SK-N-SH (cell line): ENCODE data around the gene PEF1. TPM values are rescaled to one million over a fixed set of nuclear protein-coding genes. Genes with fewer than 3 reads are reported as not detected.

Experiments
- CTCF ChIA-PET: fragments of 300-600, 350-600 bp; formaldehyde crosslinking; extraction: SDS; loops from one replicate; lab custom pipeline; 2021; lab: Yijun Ruan, JAX
- POLR2A ChIA-PET: fragments of 350-600 bp; sonication (Branson Sonifier 250); formaldehyde crosslinking; extraction: SDS; loops from one replicate; lab custom pipeline; 2020; ENCODE audit warnings: antibody characterized with exemption, inconsistent platforms; lab: Yijun Ruan, JAX
- DNase-seq: peaks from one replicate; pipeline ENCODE4 v3.0.0; 2012
- H2AFZ ChIP-seq: fragments of 200-600 bp; sonication (generic); 2 replicates; pipeline ENCODE4 v1.8.1; 2016; ENCODE audit warnings: antibody characterized with exemption, mild to moderate bottlenecking, low read depth
- H3F3A ChIP-seq: fragments of 200-600 bp; sonication (generic); replicated peaks from 2 replicates; pipeline ENCODE3; 2016; ENCODE audit warnings: antibody characterized with exemption, mild to moderate bottlenecking; ENCODE audit not compliant: insufficient read depth
- H3K27ac ChIP-seq, 2 experiments: fragments of 200-500 bp in 1 of 2; fragments of 200-600 bp in 1 of 2; sonication (Bioruptor generic) in 1 of 2; sonication (generic), shearing (Covaris generic) in 1 of 2; 2 replicates each; pipeline versions ENCODE4 v1.5.1 to v1.6.1; 2014 to 2016; ENCODE audit warnings: low read depth in 2 of 2, inconsistent platforms in 1 of 2, low read length in 1 of 2, mild to moderate bottlenecking in 1 of 2, mixed read lengths in 1 of 2
- H3K27me3 ChIP-seq: fragments of 200-600 bp; sonication (generic), shearing (Covaris generic); 2 replicates; pipeline ENCODE4 v1.6.1; 2016; ENCODE audit warnings: mixed run types; ENCODE audit not compliant: insufficient read depth
- H3K36me3 ChIP-seq, 2 experiments: fragments of 200-500 bp in 1 of 2; fragments of 200-600 bp in 1 of 2; sonication (Bioruptor generic) in 1 of 2; sonication (generic) in 1 of 2; replicated peaks in 1 of 2; 2 replicates each; pipeline versions ENCODE3 to v1.5.1; 2014 to 2016; ENCODE audit warnings: low read length in 1 of 2, mild to moderate bottlenecking in 1 of 2; ENCODE audit not compliant: insufficient read depth in 2 of 2, control insufficient read depth in 1 of 2
- H3K4me1 ChIP-seq, 2 experiments: fragments of 200-500 bp in 1 of 2; fragments of 200-600 bp in 1 of 2; sonication (Bioruptor generic) in 1 of 2; sonication (generic), shearing (Covaris generic) in 1 of 2; 2 replicates each; pipeline versions ENCODE4 v1.5.1 to v1.6.1; 2014 to 2016; ENCODE audit warnings: low read depth in 1 of 2, low read length in 1 of 2, mixed run types in 1 of 2; ENCODE audit not compliant: insufficient read depth in 2 of 2, control insufficient read depth in 1 of 2
- H3K4me2 ChIP-seq: fragments of 200-600 bp; sonication (generic), shearing (Covaris generic); 2 replicates; pipeline ENCODE4 v1.6.1; 2017; ENCODE audit warnings: mixed run types
- H3K4me3 ChIP-seq, 2 experiments: fragments of 200-500 bp in 1 of 2; fragments of 200-600 bp in 1 of 2; sonication (Bioruptor generic) in 1 of 2; sonication (generic), shearing (Covaris generic) in 1 of 2; 2 replicates each; pipeline versions ENCODE4 v1.5.1 to v1.8.1; 2014 to 2016; ENCODE audit warnings: low read depth in 2 of 2, inconsistent platforms in 1 of 2, low read length in 1 of 2, mild to moderate bottlenecking in 1 of 2, mixed read lengths in 1 of 2, moderate library complexity in 1 of 2
- H3K79me2 ChIP-seq: fragments of 200-600 bp; sonication (generic); 2 replicates; pipeline ENCODE4 v1.8.1; 2017; ENCODE audit warnings: mild to moderate bottlenecking; ENCODE audit not compliant: insufficient read depth
- H3K9ac ChIP-seq: fragments of 200-600 bp; sonication (generic); 2 replicates; pipeline ENCODE4 v1.6.1; 2017; ENCODE audit warnings: mixed run types
- H3K9me2 ChIP-seq: fragments of 200-600 bp; sonication (generic); 2 replicates; pipeline ENCODE4 v1.6.1; 2017; ENCODE audit warnings: mixed run types
- H3K9me3 ChIP-seq: fragments of 200-600 bp; sonication (generic); 2 replicates; pipeline ENCODE4 v1.6.1; 2017; ENCODE audit warnings: mixed run types, mild to moderate bottlenecking, moderate library complexity
- H4K20me1 ChIP-seq: fragments of 200-600 bp; sonication (generic); 2 replicates; pipeline ENCODE4 v1.6.1; 2017; ENCODE audit warnings: mild to moderate bottlenecking, mixed run types; ENCODE audit not compliant: insufficient read depth
- ELF1 ChIP-seq: IDR thresholded peaks from 2 replicates; pipeline ENCODE4 v1.4.0; 2012
- FOXJ3 ChIP-seq: sonication (generic); formaldehyde crosslinking; IDR thresholded peaks from 2 replicates; pipeline ENCODE4 v1.5.1; 2020; ENCODE audit warnings: mild to moderate bottlenecking, missing genetic modification reagents
- GABPA ChIP-seq: IDR thresholded peaks from 2 replicates; pipeline ENCODE4 v1.4.0; 2012; ENCODE audit warnings: low read depth, mild to moderate bottlenecking
- JUND ChIP-seq: IDR thresholded peaks from 2 replicates; pipeline ENCODE4 v1.4.0; 2012
- MXI1 ChIP-seq: IDR thresholded peaks from 2 replicates; pipeline ENCODE4 v1.6.1; 2012; ENCODE audit warnings: mild to moderate bottlenecking, low read depth, low read length, improper control_type of control experiment
- NFIC ChIP-seq: IDR thresholded peaks from 2 replicates; pipeline ENCODE4 v1.4.0; 2012; ENCODE audit warnings: borderline replicate concordance
- NRF1 ChIP-seq: IDR thresholded peaks from 2 replicates; pipeline ENCODE4 v1.6.1; 2012; ENCODE audit warnings: low read depth, mild to moderate bottlenecking, low read length
- RAD21 ChIP-seq: IDR thresholded peaks from 2 replicates; pipeline ENCODE4 v1.6.1; 2012; ENCODE audit warnings: mild to moderate bottlenecking, low read length
- RCOR1 ChIP-seq: fragments of 150-350 bp; IDR thresholded peaks from 2 replicates; pipeline ENCODE4 v1.6.1; 2017; ENCODE audit warnings: antibody characterized with exemption, low read length
- RFX5 ChIP-seq: IDR thresholded peaks from 2 replicates; pipeline ENCODE4 v1.6.1; 2012; ENCODE audit warnings: mild to moderate bottlenecking, improper control_type of control experiment, low read length
- SMC3 ChIP-seq: IDR thresholded peaks from 2 replicates; pipeline ENCODE4 v1.6.1; 2012; ENCODE audit warnings: low read depth, low read length, improper control_type of control experiment
- TAF1 ChIP-seq: IDR thresholded peaks from 2 replicates; pipeline ENCODE4 v1.6.1; 2012; ENCODE audit warnings: low read depth, mild to moderate bottlenecking, low read length, moderate library complexity, borderline replicate concordance
- TCF12 ChIP-seq: IDR thresholded peaks from 2 replicates; pipeline ENCODE4 v1.4.0; 2012
- TEAD4 ChIP-seq: IDR thresholded peaks from 2 replicates; pipeline ENCODE4 v1.4.0; 2012; ENCODE audit warnings: mild to moderate bottlenecking, borderline replicate concordance; ENCODE audit not compliant: insufficient read depth
- YY1 ChIP-seq: IDR thresholded peaks from 2 replicates; pipeline ENCODE4 v1.4.0; 2012; ENCODE audit warnings: low read depth, mild to moderate bottlenecking
- WGBS: methylation state at CpG from one replicate; pipeline ENCODE4 v1.1.6; 2017; ENCODE audit warnings: low lambda C conversion rate; 5-methylcytosine and 5-hydroxymethylcytosine counted together
- polyA plus RNA-seq, 3 experiments: library from polyadenylated mRNA; depleted of rRNA; stranded (reverse); fragments of >200 nt; gene quantifications; 2 replicates each; pipeline ENCODE4 v1.2.3, GENCODE V29; 2012
- TF ChIP-seq, protein P1 (sequence below): fragments of 200-600 bp; sonication (generic); IDR thresholded peaks from 2 replicates; pipeline ENCODE4 v1.6.1; 2017; ENCODE audit warnings: antibody characterized with exemption, mild to moderate bottlenecking, moderate library complexity
- TF ChIP-seq, protein P2 (sequence below): IDR thresholded peaks from 2 replicates; pipeline ENCODE4 v1.4.0; 2012; ENCODE audit warnings: low read depth, borderline replicate concordance
- TF ChIP-seq, protein P3 (sequence below): fragments of 150-350 bp; IDR thresholded peaks from 2 replicates; pipeline ENCODE4 v1.6.1; 2017; ENCODE audit warnings: antibody characterized with exemption, low read length, low read depth, borderline replicate concordance
- TF ChIP-seq, protein P4 (sequence below): fragments of 150-350 bp; IDR thresholded peaks from 2 replicates; pipeline ENCODE4 v1.6.1; 2016; ENCODE audit warnings: mild to moderate bottlenecking, low read depth, low read length
- TF ChIP-seq, protein P5 (sequence below): IDR thresholded peaks from 2 replicates; pipeline ENCODE4 v1.4.0; 2012; ENCODE audit warnings: low read depth

PEF1 gene
- polyA plus RNA-seq, 1 of the 3 experiments (the other 2 are of a cell fraction): 51.9 TPM

DNA sequence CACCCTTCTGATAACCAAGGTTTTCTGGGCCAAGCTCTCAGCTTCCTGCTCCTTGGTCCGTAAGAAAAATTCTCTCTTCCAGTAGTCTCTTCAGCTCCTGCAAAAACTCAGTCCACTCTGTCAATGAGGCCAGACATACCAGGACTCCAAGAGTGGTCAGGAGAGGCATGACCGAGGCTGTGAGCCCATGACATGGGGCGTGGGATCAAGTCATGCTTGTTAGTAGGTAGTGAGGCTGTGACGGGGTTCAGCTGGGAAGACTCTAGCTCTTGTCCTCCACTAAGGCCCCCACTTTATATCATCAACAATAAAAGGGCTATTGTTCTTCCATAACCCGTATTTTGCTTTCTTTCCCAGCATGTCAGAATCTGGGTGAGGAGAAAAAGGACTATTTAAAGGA, 37.3 kb downstream of the PEF1 start (continued):
- no peak for TF ChIP-seq FOXJ3 (CRISPR knock-in tag)
- TF ChIP-seq RCOR1: no peak
- no peak for TF ChIP-seq MXI1

DNA sequence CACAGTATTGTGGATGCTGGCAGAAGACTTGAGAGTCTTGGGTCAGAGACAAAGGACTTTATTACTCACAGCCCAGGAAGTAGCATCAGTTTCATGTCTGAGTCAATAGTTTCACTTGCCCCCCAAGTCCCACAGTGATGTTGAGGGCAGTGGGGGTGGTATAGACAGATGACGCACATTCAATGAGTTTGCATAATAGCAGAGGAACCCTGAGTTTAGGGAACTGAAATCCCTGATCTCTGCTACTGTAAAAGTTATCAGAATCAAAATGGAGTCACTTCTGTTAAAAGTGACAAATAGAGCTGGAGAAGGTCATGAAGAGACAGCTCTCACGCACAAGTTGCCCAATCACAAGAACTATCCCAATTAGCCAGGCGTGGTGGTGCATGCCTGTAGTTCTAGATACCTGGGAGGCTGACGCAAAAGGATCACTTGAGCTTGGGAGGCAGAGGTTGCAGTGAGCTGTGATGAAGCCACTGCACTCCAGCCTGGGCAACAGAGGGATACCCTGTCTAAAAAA, 38.7 kb downstream of the PEF1 start:
- H3K27me3 ChIP-seq: no peaks in the 10 kb centered on the region
- no peak overlapping the region for H3K4me2 ChIP-seq
- H3K9me3 ChIP-seq: no peaks in the 10 kb centered on the region
- H3F3A ChIP-seq: peaks cover 7% of the 10 kb centered on the region
- WGBS: 80% methylated on average over 4 of the region's 4 CpGs
- H3K4me3 ChIP-seq: no peak overlapping the region
- no peaks in the 10 kb centered on the region for H4K20me1 ChIP-seq
- no peak for DNase-seq
- no peak overlapping the region for H2AFZ ChIP-seq
- 0 out of 4 replicates have a peak, but pooled peaks cover 0 to 8% of the 10 kb centered on the region in 2 experiments for H3K4me1 ChIP-seq
- no peak for TF ChIP-seq SMC3
- no peak for TF ChIP-seq TCF12
- no peak for TF ChIP-seq ELF1
- no peak for TF ChIP-seq RAD21
- TF ChIP-seq, protein P1, sequence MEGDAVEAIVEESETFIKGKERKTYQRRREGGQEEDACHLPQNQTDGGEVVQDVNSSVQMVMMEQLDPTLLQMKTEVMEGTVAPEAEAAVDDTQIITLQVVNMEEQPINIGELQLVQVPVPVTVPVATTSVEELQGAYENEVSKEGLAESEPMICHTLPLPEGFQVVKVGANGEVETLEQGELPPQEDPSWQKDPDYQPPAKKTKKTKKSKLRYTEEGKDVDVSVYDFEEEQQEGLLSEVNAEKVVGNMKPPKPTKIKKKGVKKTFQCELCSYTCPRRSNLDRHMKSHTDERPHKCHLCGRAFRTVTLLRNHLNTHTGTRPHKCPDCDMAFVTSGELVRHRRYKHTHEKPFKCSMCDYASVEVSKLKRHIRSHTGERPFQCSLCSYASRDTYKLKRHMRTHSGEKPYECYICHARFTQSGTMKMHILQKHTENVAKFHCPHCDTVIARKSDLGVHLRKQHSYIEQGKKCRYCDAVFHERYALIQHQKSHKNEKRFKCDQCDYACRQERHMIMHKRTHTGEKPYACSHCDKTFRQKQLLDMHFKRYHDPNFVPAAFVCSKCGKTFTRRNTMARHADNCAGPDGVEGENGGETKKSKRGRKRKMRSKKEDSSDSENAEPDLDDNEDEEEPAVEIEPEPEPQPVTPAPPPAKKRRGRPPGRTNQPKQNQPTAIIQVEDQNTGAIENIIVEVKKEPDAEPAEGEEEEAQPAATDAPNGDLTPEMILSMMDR: no peak
- TF ChIP-seq TEAD4: no peak
- TF ChIP-seq, protein P2, sequence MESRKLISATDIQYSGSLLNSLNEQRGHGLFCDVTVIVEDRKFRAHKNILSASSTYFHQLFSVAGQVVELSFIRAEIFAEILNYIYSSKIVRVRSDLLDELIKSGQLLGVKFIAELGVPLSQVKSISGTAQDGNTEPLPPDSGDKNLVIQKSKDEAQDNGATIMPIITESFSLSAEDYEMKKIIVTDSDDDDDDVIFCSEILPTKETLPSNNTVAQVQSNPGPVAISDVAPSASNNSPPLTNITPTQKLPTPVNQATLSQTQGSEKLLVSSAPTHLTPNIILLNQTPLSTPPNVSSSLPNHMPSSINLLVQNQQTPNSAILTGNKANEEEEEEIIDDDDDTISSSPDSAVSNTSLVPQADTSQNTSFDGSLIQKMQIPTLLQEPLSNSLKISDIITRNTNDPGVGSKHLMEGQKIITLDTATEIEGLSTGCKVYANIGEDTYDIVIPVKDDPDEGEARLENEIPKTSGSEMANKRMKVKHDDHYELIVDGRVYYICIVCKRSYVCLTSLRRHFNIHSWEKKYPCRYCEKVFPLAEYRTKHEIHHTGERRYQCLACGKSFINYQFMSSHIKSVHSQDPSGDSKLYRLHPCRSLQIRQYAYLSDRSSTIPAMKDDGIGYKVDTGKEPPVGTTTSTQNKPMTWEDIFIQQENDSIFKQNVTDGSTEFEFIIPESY: no peak
- no peak for TF ChIP-seq NRF1
- TF ChIP-seq, protein P3, sequence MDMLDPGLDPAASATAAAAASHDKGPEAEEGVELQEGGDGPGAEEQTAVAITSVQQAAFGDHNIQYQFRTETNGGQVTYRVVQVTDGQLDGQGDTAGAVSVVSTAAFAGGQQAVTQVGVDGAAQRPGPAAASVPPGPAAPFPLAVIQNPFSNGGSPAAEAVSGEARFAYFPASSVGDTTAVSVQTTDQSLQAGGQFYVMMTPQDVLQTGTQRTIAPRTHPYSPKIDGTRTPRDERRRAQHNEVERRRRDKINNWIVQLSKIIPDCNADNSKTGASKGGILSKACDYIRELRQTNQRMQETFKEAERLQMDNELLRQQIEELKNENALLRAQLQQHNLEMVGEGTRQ: no peak
- TF ChIP-seq TAF1: no peak
- no peak for TF ChIP-seq RFX5
- TF ChIP-seq, protein P4, sequence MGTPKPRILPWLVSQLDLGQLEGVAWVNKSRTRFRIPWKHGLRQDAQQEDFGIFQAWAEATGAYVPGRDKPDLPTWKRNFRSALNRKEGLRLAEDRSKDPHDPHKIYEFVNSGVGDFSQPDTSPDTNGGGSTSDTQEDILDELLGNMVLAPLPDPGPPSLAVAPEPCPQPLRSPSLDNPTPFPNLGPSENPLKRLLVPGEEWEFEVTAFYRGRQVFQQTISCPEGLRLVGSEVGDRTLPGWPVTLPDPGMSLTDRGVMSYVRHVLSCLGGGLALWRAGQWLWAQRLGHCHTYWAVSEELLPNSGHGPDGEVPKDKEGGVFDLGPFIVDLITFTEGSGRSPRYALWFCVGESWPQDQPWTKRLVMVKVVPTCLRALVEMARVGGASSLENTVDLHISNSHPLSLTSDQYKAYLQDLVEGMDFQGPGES: no peak
- no peak for TF ChIP-seq YY1
- TF ChIP-seq, protein P5, sequence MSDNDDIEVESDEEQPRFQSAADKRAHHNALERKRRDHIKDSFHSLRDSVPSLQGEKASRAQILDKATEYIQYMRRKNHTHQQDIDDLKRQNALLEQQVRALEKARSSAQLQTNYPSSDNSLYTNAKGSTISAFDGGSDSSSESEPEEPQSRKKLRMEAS: no peak
- TF ChIP-seq NFIC: no peak
- no peak for TF ChIP-seq GABPA
- no peak for TF ChIP-seq JUND
- no peak overlapping the region for H3K27ac ChIP-seq
- POLR2A ChIA-PET: no interaction called here
- no peaks in the 10 kb centered on the region for H3K9me2 ChIP-seq
- H3K36me3 ChIP-seq: no peaks in the 10 kb centered on the region
- H3K79me2 ChIP-seq: no peaks in the 10 kb centered on the region
- no peak overlapping the region for H3K9ac ChIP-seq
- CTCF ChIA-PET: interaction anchor here (1.0 to 7.8 kb wide), 3 partner anchors 9 to 13 kb away, joined by 3 to 56 read pairs (median 6); partner anchors contain the start of gene HCRTR1
